Skeletal muscle satellite cell (primary cell): ENCODE measurements around the gene MRPS34.
A peak's percentile ranks its signal among the peaks of the same experiment; 100 is the strongest.

ENCODE experiments used
- H3K27me3 ChIP-seq: 2 replicates; pipeline ENCODE4 v1.7.0; 2013; ENCODE audit warnings: low read length; ENCODE audit not compliant: control insufficient read depth, insufficient read depth
- H3K36me3 ChIP-seq: 2 replicates; pipeline ENCODE4 v1.7.0; 2013; ENCODE audit warnings: mild to moderate bottlenecking, control low read depth, low read length; ENCODE audit not compliant: insufficient read depth
- H3K4me1 ChIP-seq: 2 replicates; pipeline ENCODE4 v1.7.0; 2013; ENCODE audit warnings: low read length; ENCODE audit not compliant: control insufficient read depth, insufficient read depth
- H3K4me2 ChIP-seq: 2 replicates; pipeline ENCODE4 v1.7.0; 2013; ENCODE audit warnings: mild to moderate bottlenecking, low read length
- H3K4me3 ChIP-seq: 2 replicates; pipeline ENCODE4 v1.7.0; 2013; ENCODE audit warnings: low read length
- H3K9ac ChIP-seq: 2 replicates; pipeline ENCODE4 v1.7.0; 2013; ENCODE audit warnings: mild to moderate bottlenecking, low read depth, low read length, moderate library complexity
- H3K9me3 ChIP-seq: replicated peaks from 2 replicates; pipeline ENCODE4 v1.7.0; 2013; ENCODE audit warnings: mild to moderate bottlenecking, control low read depth, low read length

Gene MRPS34

DNA sequence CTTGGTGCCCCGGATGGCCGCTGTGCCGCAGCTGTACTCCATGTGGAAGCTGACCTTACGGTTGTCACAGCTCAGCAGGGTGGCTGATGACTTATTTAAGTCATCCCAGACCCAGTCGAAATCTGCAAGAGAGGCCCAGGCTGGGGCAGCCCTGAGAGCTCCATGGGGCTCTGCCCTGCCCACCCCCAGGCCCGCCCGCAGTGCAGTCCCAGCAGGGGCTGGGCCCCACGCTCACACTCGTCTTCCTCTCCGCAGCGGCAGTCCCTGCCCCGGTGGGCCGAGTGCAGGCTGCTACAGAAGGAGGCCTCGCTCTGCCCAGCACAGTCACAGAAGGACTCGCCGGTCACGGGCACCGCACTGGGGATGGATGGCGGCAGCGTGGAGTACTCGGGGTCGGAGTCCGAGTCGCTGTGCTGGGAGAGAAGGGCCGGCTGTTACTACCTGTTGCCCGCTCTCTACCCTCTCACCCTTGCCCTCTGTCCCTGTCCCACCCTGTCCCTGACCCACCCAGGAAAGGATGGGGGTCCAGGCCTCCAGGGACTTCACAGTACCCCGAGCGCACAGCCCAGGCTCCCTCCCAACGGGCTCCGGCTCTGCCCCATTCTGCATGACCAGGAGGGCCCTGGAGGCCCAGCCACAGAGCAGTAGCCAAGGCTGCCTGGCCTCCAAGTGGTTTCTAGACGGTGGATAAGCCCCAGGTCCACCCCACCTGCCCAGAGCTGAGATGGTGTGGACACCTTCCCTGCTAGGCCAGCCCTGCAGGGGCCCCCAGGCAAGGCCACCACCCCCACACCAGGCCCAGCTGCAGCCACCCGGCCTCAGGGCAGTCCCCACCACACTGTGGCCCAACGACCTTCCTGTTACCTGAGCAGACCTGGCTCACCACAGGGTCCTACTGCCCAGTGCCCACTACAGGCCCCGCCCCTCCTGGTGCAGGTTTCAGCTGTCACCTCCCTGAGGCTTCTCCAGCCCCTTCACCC, 5.6 kb upstream of the MRPS34 start:
- Histone ChIP-seq H3K4me1 (peaks cover 22% of the 10 kb centered on the region), H3K4me2 (no peak overlapping the region), H3K9ac (no peak overlapping the region), H3K36me3 (peaks cover 31% of the 10 kb centered on the region), H3K4me3 (no peak overlapping the region), H3K9me3 (no peaks in the 10 kb centered on the region), H3K27me3 (no peaks in the 10 kb centered on the region)

DNA sequence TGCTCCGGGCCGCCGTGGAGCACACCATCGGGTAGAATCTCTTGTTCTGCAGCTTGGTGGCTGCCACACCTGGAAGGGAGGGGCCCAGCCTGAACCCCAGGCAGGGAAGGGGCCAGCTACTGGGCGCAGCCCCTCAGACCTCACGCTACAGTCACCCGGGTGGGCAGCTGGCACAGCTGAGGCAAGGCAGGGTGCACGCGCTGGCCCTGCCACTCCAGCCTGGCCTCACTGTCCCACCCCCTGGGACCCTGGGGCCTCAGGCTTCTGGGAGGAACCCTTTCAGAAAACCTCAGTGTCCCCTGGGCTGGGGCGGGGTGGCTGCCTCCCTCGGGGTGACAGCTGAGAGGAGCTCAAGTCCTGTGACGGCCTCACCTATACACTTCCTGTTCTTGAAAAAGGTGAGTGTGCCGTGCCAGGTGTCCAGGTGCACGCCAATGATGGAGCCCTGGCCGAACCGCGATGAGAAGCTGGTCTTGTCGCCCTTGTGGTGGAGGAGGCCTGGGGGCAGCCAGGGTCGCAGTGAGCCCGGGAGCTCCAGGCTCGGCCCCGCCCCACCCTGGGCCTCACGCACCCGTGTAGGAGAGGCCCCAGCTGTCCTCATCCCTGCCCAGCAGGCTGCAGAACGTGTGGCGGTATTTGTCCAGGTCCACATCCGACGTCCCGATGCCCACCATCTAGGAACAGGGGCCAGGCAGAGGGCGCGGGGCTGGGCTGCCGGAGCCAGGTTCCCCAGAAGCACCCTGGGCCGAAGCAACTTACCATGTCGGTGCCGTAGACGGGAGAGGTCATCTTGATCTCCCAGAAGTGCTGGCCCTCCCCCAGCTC, 4.7 kb upstream of the MRPS34 start:
- peaks cover 31% of the 10 kb centered on the region for H3K36me3 ChIP-seq

GRCh38 chr16:1776991-1777374, 4.0 kb upstream of the MRPS34 start:
- peaks cover 27% of the 10 kb centered on the region for H3K4me1 ChIP-seq
- no peaks in the 10 kb centered on the region for H3K9me3 ChIP-seq
- H3K4me2 ChIP-seq = no peak overlapping the region
- peaks cover 31% of the 10 kb centered on the region for H3K36me3 ChIP-seq
- H3K27me3 ChIP-seq = no peaks in the 10 kb centered on the region
- no peak overlapping the region for H3K4me3 ChIP-seq
- no peak overlapping the region for H3K9ac ChIP-seq

More for the DNA sequence above, 4.7 kb upstream of the MRPS34 start:
- H3K27me3 ChIP-seq = no peaks in the 10 kb centered on the region
- no peaks in the 10 kb centered on the region for H3K9me3 ChIP-seq
- no peak overlapping the region for H3K4me2 ChIP-seq
- no peak overlapping the region for H3K4me3 ChIP-seq
- H3K9ac ChIP-seq = no peak overlapping the region
- peaks cover 22% of the 10 kb centered on the region for H3K4me1 ChIP-seq

DNA sequence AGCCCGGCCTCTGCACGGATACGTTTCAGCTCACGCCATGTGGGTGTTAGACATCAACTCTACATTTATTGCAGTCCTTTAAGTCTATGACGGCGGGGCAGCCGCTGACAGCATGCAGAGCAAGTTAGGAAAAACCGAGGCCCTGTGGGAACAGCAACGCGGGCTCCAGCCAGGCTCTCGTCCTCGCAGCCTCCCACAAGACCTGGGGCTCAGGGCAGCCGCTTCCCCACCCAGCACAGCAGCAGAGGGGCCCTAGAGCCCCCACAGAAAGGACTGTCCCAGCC, 3.7 kb upstream of the MRPS34 start:
- Histone ChIP-seq H3K36me3 (peaks cover 31% of the 10 kb centered on the region), H3K9ac (no peak overlapping the region), H3K4me3 (no peak overlapping the region), H3K9me3 (no peaks in the 10 kb centered on the region), H3K27me3 (no peaks in the 10 kb centered on the region), H3K4me1 (peaks cover 29% of the 10 kb centered on the region), H3K4me2 (no peak overlapping the region)

DNA sequence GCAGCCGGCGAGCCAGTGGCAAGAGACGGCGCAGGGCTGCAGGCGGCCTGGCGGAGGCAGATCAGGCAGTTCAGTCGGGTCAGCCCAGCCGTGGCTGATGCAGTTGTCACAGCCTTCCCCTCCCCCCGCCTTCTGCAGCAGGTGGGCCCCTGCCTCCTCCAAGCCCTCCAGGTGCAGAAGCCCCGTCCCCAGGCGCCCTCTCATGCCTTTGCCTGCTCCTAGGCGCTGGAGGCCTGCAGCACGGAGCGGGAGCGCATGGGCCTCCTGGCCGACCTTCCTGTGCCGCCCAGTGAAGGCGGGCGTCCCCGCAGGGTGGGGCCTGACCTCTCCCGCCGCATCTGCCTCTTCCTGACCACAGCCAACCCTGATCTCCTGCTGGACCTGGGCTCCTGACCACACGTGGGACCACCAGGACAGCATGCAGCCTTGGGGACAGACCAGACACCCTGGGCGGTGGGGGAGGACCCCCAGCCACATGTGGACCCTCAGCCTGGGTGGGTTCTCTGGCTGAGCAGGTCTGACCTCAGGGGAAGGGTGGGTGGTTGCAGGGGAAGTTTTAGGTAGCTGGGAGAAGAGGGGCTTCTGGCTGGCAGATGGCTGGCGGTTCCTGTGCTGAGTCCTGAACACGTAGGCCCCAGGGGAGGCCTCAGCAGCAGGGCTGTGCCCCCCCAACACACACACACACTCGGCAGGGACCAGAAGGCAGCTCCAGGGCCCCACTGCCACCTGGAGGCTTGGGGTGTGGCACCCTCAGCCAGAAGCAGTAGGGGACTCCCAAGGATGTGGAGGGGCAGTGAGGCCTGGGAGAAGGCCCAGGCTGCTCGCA, 3.1 kb upstream of the MRPS34 start:
- peaks cover 31% of the 10 kb centered on the region for H3K36me3 ChIP-seq
- H3K9me3 ChIP-seq = no peaks in the 10 kb centered on the region
- H3K4me2 ChIP-seq = no peak overlapping the region
- H3K4me1 ChIP-seq = peaks cover 24% of the 10 kb centered on the region
- H3K27me3 ChIP-seq = no peaks in the 10 kb centered on the region
- H3K9ac ChIP-seq = no peak overlapping the region
- H3K4me3 ChIP-seq = no peak overlapping the region

- H3K4me3 ChIP-seq = peak overlapping the region; percentile 92
- peaks cover 28% of the 10 kb centered on the region for H3K4me1 ChIP-seq
- no peak overlapping the region for H3K9ac ChIP-seq
- H3K27me3 ChIP-seq = no peaks in the 10 kb centered on the region
- H3K36me3 ChIP-seq = peaks cover 30% of the 10 kb centered on the region
- H3K4me2 ChIP-seq = peak overlapping the region; percentile 85
- H3K9me3 ChIP-seq = no peaks in the 10 kb centered on the region
Observed at GRCh38 chr16:1775006-1775845, 2.3 kb upstream of the MRPS34 start.

- H3K9me3 ChIP-seq = no peaks in the 10 kb centered on the region
- H3K4me1 ChIP-seq = peaks cover 32% of the 10 kb centered on the region
- peak overlapping the region; percentile 92 for H3K4me3 ChIP-seq
- peaks cover 31% of the 10 kb centered on the region for H3K36me3 ChIP-seq
- no peaks in the 10 kb centered on the region for H3K27me3 ChIP-seq
- H3K9ac ChIP-seq = peak overlapping the region; percentile 98
- peak overlapping the region; percentile 85 for H3K4me2 ChIP-seq
Observed at GRCh38 chr16:1774448-1774780, 1.5 kb upstream of the MRPS34 start.

DNA sequence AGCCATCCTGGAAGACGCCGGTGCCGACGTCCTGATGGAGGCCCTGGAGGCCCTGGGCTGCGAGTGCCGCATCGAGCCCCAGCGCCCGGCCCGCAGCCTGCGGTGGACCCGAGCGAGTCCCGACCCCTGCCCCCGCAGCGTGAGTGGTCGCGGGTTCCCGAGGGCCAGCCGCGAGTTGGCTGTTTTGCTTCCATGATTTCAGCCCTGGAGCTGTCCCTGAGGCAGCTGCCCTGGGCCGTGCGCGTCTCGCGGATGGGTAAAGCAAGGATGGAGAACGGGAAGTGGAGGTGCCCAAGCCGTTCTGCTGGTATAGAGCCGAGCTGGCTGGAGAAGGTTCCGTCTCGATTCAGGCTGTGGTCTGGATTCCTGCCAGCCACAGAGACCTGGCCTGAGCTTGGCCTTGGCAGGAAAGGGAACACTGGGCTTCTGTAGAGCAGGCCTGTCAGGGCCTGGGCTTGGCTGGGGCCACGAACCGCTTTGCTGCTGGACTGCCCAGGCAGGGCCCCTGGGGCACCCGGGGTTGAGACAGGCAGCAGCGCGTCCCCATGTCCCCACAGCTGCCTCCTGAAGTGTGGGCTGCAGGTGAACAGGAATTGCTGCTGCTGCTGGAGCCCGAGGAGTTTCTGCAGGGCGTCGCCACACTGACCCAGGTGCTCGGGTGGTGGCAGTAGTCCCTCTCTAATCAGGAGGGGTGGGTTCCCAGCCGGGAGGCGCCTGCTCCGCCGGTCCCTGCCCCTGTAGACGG, 941 bp upstream of the MRPS34 start:
- Histone ChIP-seq H3K9me3 (no peaks in the 10 kb centered on the region), H3K4me1 (peaks cover 32% of the 10 kb centered on the region), H3K4me2 (peak overlapping the region; percentile 85), H3K27me3 (no peaks in the 10 kb centered on the region), H3K4me3 (peak overlapping the region; percentile 92), H3K9ac (peak overlapping the region; percentile 98), H3K36me3 (peaks cover 37% of the 10 kb centered on the region)

DNA sequence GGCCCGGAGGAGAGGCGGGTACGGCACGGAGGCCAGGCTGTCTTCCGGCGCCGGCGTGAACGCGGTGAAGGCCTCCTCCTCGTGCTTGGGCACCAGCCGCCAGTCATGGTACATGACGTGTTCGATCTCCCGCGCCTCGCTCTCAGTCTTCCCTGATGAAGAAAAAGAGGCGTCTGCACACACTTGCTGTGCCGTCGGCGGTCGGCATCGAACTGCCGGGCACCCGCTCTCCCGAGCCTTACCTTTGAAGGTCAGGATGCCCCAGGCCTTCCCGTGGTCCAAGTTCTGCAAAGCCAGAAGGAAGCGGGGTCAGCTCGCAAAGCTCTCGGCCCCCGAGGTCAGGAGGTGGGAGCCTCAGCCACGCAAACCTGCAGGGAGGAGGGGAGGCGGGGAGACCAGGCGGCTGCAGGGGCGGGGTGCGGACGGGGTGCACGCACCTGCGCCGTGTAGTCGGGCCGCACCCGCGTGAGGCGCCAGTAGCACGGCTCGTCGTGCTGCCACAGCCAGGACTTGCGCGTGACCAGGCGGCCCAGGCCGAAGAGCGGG, 499 bp downstream of the MRPS34 start, which contains the start of gene EME2:
Gene EME2, plus strand, starts transcription at position 449 of the 546 bp plus-strand sequence. CDS start 418 bp downstream, outside the sequence.
- peaks cover 32% of the 10 kb centered on the region for H3K4me1 ChIP-seq
- peak within 1 kb of the TSS; percentile 92 for H3K4me3 ChIP-seq
- peak within 1 kb of the TSS; percentile 98 for H3K9ac ChIP-seq
- peak within 1 kb of the TSS; percentile 85 for H3K4me2 ChIP-seq
- H3K36me3 ChIP-seq = peaks cover 42% of the 10 kb centered on the region
- no peaks in the 10 kb centered on the region for H3K27me3 ChIP-seq
- no peaks in the 10 kb centered on the region for H3K9me3 ChIP-seq

GRCh38 chr16:1771864-1772361, 1.0 kb downstream of the MRPS34 start:
- Histone ChIP-seq H3K4me3 (peak overlapping the region; percentile 92), H3K4me1 (peaks cover 32% of the 10 kb centered on the region), H3K9me3 (no peaks in the 10 kb centered on the region), H3K27me3 (no peaks in the 10 kb centered on the region), H3K4me2 (peak overlapping the region; percentile 85), H3K36me3 (peaks cover 42% of the 10 kb centered on the region), H3K9ac (peak overlapping the region; percentile 98)
